HG03103 (cell line): ENCODE results near the gene CCL22.
"Not testable (repeated sequence)": the region's sequence is repeated elsewhere in the genome, so short reads cannot be mapped to it uniquely, and the experiment has no call there.

Experiments
- ATAC-seq: cut with Tn5 transposase; IDR thresholded peaks from one replicate; pipeline ENCODE4 v1.9.1; 2021; ENCODE audit warnings: low read depth; ENCODE audit not compliant: unreplicated experiment

The CCL22 gene

DNA sequence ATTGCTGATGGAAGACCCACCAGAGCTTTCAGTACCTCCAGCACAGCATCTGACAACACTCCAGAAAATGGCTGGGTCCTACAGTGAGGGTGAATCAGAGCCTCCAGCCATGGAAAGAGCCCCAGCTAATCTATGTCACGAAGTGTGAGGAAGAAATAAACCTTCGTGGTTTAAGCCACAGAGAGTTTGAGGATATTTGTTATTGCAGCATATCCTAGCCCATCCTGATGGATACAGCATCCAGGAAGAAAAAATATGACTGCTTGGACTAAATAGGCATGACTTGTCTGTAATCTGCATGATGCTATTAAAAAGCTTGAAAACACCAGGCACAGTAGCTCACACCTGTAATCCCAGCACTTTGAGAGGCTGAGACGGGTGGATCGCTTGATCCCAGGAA is 32.7 kb downstream of the CCL22 start:
- no peak for ATAC-seq

DNA sequence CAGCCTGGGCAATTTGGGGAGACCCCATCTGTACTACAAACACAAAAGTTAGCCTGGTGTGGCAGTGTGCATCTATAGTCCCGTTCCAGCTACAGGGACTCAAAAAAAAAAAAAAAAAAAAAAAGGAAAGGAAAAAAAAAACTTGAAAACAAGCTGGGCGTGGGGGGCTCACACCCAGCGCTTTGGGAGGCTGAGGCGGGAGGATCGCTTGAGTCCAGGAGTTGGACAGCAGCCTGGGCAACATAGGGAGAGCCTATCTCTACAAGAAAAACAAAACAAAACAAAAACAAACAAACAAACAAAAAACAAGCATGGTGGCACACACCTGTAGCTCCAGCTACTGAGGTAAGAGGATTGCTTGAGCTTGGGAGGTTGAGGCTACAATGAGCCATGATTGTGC is 33.1 kb downstream of the CCL22 start:
- ATAC-seq: no peak

DNA sequence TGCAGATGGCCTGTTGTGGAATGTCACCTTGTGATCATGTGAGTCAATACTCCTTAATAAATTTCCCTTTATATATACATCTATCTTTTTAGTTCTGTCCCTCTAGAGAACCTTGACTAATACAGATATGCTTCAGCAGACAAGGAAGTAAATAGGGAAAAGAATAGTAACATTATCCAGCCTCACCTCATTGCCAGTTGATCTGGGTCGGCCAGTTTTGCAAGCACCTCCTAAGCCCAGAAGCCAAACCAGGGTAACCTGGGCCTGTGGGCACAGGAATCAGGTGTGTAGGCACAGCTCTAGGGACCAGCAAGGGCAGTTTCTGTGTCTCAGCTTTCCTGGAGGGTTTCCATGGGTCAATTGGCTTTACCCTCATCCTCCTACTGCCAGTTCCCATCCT is 34.1 kb downstream of the CCL22 start:
- no peak for ATAC-seq

DNA sequence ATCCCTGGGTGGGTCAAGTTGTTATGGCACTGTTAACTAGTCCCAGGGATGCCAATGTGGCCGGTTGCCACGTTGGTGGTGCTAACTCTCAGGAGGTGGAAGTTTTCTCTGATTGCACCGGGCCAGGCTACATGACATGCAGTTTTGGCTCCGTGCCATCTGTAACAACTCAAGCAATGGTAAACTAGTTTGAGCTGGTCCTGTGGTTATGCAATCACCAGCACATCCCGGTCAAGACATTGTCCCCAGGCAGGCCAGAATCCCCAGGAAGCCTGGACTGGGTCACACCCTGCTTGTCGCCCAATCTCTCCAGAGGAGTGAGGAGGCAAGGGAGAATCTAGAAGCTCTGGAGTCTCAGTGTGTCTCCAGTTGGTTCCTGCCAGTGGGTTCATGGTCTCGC is 35.9 kb downstream of the CCL22 start:
- no peak for ATAC-seq

DNA sequence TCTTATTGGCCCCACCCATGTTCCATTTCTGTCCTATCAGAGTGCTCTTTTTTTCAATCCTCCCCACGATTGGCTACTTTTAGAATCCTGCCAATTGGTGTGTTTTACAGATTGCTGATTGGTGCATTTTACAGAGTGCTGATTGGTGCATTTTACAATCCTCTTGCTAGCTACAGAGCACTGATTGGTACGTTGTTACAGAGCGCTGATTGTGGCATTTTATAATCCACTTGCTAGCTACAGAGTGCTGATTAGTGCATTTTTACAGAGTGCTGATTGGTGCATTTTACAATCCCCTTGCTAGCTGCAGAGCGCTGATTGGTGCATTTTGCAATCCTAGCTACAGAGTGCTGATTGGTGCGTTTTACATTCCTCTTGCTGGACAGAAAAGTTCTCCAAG is 36.4 kb downstream of the CCL22 start:
- no peak for ATAC-seq

DNA sequence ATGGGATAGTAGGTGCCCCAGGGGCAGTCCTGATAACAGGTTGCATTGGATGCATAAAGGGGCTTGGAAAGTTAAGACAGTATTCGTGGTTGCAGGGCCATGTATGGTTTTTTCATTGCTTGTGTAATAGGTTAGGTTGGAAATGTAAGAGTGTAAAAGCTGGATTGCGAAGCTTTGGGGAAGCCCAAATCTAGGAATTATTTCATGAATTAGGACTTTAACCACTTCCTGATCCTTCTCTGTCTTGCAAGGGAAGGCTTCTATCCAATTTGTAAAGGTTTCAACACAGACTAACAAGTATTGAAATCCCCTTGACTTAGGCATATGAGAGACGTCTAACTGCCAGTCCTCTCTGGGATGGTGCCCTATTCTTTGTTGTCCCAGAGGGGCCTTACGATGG is 38.2 kb downstream of the CCL22 start:
- no peak for ATAC-seq

DNA sequence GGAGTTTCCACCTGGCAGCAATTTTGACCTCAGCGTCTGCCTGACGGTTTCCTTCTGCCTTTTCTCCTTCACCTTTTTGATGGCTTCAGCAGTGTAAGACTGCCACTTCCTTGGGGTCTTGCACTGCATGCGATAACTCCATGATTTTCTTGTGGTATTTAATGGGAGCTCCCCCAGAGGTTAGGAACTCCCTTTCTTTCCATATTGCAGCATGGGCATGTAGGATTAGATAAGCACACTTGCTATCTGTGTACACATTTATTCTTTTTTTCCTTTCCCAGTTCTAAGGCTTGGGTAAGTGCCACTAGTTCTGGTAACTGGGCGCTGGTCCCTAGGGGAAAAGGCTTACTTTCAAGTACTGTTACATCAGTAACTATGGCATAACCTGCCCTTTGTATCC is 38.9 kb downstream of the CCL22 start:
- ATAC-seq: not testable (repeated sequence)

DNA sequence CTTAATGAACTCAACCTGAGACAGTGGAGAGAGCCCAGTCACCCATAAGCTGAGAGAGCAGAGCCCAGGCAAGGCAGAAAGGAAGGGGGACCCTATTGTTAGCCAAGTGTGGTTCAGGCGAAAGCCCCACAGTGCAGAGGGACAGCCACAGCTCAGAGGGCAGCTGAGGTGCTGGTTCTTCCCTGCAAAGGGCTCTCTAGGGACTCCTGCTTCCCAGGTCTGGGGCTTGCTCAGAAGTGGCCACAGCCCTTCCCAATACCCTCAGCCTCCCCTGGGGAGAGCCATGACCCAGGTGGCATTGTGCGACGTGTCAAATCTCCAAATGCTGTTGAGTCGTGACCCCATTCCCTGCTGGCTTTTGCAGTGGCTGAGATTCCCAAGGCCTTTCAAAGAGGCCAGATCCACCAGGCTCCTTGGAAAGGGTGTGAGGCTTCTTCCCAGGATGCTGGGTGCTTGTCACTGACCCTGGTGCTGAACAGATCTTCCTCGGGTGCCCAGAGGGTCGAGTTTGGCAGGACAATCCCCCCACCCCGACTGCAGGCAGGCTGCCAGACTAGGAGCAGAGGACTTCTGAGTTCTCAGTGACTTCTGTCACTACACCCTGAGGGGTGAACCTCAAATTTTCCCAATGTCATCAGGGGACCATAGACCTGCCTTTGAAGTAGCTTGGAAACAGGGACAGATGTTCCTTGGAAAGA is 43.5 kb downstream of the CCL22 start:
- ATAC-seq: no peak

DNA sequence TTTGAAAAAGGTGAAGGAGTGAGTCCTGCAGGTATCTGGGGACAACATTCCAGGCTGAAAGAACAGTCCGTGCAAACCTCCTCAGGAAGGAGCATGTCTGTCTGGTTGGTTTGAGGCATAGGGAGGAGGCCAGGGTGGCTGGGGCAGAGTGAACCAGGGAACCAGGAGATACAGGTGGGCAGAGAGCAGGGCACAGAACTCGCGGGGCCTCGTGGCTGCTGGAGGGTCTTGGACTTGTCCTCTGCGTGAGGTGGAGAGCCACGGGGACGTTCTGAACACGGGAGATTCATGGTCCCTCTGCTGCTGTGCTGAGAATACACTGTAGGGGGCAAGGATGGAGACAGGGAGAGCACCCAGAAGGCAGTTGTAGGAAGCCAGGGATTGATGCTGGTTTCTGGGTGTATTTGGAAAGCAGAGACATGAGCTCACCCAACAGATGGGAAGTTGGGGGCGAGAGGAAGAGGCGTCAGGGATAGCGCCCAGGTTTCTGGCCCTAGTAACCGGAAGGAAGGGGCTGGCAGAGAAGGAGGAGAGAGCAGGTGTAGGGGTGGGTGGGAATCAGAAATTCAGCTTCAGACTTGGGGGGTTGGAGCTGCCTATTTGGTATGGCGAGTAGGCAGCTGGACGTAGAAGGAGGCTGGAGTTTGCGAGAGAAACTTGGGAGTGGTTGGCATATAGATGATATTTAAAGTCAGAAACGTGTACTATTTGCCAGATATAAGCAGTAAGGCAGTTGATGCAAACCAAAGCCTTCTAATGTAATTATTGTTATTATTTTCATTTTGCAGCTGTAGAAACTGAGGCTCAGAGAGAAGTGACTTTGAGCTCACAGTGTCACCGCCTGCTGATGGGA is 45.6 kb downstream of the CCL22 start, which contains the start of gene CCL17:
TSS of gene CCL17 (plus strand) at position 803 of the 853 bp plus-strand sequence. CDS start 9,166 bp downstream, outside the sequence.
- ATAC-seq: no peak

DNA sequence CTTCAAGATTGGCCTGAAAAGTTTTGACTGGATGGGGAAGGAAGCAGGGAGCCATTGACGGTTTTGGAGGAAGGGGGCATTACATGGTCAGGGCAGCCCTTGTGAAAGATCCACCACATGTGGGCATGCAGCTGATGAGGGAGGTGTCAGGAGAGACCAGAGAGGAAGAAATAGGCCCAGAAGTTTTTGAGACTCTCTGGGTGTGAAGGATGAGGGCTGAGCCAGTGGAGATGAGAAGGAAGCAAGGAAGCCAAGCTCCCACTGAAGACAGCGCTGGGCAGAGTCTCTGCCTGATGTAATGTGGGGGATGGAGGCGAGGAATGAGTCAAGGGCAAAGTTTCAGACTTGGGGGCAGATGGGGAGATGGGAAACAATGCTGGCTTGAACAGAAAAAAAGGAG is 46.5 kb downstream of the CCL22 start:
- no peak for ATAC-seq

DNA sequence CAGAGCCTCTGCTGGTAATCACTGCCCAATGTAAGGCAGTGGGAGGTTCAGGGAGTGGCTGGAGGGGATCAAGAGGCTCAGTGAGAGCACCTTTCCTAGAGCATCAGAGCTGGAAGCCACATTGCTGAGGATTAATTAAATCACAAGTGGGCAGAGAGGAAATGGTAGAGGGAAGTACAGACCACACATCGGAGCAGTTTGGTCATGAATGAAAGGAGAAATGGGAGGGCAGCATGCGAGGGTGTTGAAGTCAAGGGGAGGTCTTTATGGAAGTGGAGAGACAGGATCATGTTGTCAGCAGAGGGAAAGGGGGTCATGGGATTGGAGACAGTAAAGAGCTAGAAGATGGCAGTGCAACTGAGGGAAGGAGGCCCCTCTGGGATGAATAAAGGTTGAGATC is 48.3 kb downstream of the CCL22 start:
- ATAC-seq: no peak

DNA sequence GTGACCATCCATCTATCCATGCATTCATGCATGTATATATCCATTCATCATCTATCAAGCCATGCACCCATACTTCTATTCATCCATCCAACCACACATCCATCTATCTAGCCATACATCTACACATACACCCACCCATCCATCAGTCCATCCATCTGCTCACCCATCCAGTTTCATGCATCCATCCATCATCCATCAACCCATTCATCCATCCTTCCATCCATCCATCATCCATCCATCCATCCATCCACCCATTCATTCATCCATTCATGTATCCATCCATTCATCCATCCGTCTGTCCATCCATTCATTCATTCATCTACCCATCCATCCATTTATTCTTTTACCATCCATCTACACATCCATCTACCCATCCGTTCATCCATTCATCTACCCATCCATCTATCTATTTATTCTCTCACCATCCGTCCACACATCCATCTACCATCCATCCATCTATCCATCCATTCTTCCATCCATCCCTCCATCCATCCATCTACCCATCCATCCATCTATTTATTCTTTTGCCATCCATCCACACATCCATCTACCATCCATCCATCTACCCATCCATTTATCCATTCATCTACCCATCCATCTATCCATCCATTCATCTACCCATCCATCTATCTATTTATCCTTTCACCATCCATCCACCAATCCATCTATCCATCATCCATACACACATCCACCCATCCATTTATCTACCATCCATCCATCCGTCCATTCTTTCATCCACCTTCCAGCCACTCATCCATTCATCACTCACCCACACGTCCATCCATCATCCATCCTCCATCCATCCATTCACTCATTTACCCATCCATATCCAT is 49.2 kb downstream of the CCL22 start:
- ATAC-seq: no peak

DNA sequence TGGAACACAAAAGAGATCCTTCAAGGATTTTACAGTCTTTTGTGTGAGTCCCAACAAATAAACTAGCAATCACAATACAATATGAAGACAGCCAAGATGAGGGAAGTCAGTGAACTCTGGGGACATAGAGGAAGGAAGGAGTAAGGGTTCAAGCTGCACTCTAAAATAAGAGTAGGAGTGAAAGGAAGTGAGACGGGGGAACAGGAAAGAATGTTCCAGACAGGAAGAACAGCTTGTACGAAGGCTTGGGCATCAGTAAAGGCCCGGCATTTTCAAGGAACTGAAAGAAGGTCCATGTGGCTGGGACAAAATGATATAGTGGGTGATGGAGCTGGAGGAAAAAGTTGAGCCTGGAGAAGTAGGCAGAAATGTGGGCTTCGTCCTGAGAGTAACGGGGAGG is 50.5 kb downstream of the CCL22 start:
- ATAC-seq: no peak

DNA sequence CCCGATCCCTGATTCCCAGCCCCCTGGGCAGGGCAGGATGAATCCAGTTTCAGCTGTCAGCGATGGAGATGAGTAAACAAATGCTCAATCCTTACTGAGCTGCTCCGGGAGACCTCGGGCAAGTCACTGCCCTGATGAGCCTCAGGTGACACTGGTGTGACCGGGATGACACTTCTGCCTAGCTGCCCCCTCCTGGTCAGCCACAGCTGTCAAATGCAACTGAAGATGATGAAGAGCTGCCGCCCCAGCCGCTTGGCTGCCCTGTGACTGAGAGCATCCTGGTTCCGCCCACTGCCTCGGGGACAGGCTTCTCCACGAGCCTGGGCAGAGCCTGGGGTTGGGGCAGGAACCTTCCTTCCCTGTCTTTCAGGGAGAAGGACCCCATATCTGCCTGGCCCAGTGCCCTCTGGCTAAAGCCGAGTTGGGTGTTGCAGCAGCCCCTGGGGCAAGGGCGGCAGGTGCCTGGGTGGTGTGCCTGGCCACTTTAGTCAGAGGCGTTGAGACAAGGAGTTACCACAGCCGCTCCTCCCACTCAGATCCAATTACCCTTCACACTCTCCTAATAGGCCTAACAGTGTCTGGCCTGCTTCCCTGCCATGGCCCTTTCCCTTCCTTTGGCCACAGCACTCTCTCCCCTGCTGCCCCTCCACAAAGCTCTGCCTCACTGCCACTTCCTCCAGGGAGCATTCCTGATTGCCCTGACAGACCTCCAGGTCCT is 51.4 kb downstream of the CCL22 start:
- ATAC-seq: no peak

DNA sequence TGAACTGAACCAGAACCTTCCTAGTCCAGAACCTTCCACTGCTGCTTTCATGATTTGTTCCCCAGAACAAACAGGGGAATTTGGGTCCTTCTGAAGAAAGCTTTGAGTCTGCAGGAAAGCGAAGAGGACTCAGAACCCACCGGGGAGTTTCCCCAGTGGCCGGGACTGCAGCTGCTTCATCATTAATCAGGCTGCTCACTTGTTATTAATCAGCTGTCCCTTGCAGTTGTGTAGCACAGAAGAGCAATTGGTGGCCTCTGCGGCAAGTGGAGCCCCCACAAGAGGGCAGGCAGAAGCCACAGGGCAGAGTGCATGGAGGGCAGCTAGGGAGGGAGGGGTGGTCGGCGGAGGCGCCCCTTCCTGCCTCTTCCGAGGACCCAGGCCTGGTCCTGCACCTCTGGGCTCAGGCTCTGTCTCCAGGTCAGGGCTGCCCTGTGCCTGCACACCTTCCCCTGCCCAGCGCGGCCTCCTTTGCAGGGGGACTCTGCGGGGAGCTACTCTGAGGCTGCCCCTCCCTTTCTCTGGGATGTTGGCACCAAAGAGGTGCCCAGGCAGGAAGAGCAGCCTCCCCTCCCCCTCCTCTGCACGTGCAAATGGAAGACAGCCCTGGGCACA is 52.9 kb downstream of the CCL22 start:
- no peak for ATAC-seq

DNA sequence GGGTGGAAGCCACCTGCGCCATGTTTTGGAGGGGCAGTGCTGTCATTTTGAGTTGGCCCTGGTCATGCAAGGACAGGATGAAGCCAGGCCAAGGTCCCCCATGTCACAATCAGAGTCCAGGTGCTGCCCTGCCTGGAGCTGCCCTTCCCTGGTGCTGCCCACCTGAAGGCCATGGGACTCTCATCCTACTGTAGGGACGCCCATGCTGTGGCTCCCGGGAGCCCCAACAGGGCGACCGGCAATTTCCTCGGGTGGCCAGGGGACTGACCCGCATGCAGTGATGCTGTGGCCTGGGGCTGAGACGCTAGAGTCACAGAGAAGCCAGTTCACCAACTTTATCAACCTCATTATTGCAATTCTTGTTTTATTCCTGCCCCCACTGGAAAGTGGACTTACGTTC is 54.0 kb downstream of the CCL22 start:
- ATAC-seq: no peak

DNA sequence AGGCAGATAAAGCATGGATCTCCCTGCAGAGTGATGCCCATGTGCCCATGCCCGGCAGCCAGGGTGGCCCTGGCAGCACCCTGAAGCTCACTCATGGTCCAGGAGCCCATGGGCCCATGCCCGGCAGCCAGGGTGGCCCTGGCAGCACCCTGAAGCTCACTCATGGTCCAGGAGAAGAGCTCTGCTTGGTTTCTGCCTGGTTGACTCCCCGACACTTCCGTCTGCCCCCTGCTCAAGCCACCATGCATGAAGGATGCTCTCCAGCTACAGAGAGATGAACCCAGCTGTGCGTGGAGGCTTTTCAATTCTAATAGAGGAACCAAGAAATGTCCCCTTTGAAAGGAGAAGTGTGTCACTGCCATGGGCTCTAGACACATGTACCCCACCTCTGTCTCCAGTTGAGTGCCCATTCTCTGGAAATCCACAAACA is 54.7 kb downstream of the CCL22 start:
- peak; percentile 73 for ATAC-seq

DNA sequence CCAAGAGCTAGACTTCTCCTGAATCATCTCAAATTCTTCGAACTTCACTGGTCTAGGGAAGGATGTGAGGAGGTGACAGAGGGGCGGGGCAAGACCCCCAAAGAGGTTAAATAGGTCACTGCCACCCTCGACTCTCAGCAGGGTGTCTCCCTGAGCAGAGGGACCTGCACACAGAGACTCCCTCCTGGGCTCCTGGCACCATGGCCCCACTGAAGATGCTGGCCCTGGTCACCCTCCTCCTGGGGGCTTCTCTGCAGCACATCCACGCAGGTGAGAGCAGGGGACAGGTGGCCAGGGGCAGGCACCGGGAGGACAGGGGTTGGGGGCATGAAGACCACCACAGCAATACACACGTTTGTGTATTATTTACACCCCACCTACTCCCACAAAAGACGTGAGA is 55.1 kb downstream of the CCL22 start:
- no peak for ATAC-seq
